Ovary (tissue), 3 donors: Measurements from ENCODE around the gene ARNT2.

Source experiments
- EP300 ChIP-seq: sonication (generic); formaldehyde crosslinking; IDR thresholded peaks from one replicate; pipeline ENCODE4 v1.6.1; 2017; ENCODE audit warnings: antibody characterized with exemption
- TF ChIP-seq, protein P1 (sequence below), 3 donors: fragments of 450-650 bp in 2 of 3; fragments of 200-600 bp in 1 of 3; IDR thresholded peaks; one replicate each; pipeline versions ENCODE4 v1.5.1 to v1.8.0; 2016 to 2022; ENCODE audit warnings: antibody characterized with exemption in 3 of 3, mild to moderate bottlenecking in 1 of 3
- donor health status: DM: no; HTN: no; CAD: no.

GRCh38 chr15:80584973-80585525, 180.9 kb downstream of the ARNT2 start:
- TF ChIP-seq, protein P1, sequence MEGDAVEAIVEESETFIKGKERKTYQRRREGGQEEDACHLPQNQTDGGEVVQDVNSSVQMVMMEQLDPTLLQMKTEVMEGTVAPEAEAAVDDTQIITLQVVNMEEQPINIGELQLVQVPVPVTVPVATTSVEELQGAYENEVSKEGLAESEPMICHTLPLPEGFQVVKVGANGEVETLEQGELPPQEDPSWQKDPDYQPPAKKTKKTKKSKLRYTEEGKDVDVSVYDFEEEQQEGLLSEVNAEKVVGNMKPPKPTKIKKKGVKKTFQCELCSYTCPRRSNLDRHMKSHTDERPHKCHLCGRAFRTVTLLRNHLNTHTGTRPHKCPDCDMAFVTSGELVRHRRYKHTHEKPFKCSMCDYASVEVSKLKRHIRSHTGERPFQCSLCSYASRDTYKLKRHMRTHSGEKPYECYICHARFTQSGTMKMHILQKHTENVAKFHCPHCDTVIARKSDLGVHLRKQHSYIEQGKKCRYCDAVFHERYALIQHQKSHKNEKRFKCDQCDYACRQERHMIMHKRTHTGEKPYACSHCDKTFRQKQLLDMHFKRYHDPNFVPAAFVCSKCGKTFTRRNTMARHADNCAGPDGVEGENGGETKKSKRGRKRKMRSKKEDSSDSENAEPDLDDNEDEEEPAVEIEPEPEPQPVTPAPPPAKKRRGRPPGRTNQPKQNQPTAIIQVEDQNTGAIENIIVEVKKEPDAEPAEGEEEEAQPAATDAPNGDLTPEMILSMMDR (IDR thresholded peaks at IDR 0.05): no peak
- TF ChIP-seq EP300: no peak
